ENCODE data around the gene LAX1. TPM values are rescaled to one million over a fixed set of nuclear protein-coding genes. Genes with fewer than 3 reads are reported as not detected.

Gene LAX1
- total RNA-seq, 4 donors from 2014 or later, result 0.66 to 3.1 (median 1.6) TPM

Small RNA genes lying within 50 kb of the gene (small RNA-seq; reads per million reads assigned to genes)
- gene SNORA77 (806 to 2,315 (median 1,120) reads per million in 4 donors), gene ZC3H11A (0 to 0.51 (median 0.13) reads per million in 4 donors)

Other genes starting within 250 kb of the LAX1 start
- 100 to 1,000 TPM; 211 to 454 (median 257) TPM for gene ATP2B4, start 138.4 kb upstream of the LAX1 start, total RNA-seq
- 10 to 100 TPM; 11.6 to 19.9 (median 18.7) TPM for gene ZBED6, start 30.4 kb downstream of the LAX1 start, total RNA-seq
- gene ZC3H11A, start 30.4 kb downstream of the LAX1 start, total RNA-seq, result 100 to 1,000 TPM in 1 of 4 donors, 10 to 100 TPM in 3; 84.5 to 116 (median 91.1) TPM
- gene SNRPE, start 96.4 kb downstream of the LAX1 start, total RNA-seq, result 10 to 100 TPM; 18.9 to 46.7 (median 28.5) TPM

Measured in gastroesophageal sphincter (tissue), 4 donors.